Lung microvascular endothelial cell (primary cell): ENCODE measurements around the gene GTPBP3. TPM values are rescaled to one million over a fixed set of nuclear protein-coding genes. Genes with fewer than 3 reads are reported as not detected.
"Not testable (repeated sequence)": the region's sequence is repeated elsewhere in the genome, so short reads cannot be mapped to it uniquely, and the experiment has no call there.

Source experiments
- DNase-seq, 2 donors: peaks; one replicate each; pipeline versions ENCODE4 v3.0.0 to v3.0.0-alpha.2; 2010; ENCODE audit warnings: low read depth in 2 of 2
- total RNA-seq: library from RNA; depleted of rRNA; stranded (reverse); fragments of >200 nt; gene quantifications from 2 replicates; pipeline ENCODE4 v1.2.1, GENCODE V29; 2014

The GTPBP3 gene
- total RNA-seq = 5.0 and 6.3 TPM in 2 replicates

DNA sequence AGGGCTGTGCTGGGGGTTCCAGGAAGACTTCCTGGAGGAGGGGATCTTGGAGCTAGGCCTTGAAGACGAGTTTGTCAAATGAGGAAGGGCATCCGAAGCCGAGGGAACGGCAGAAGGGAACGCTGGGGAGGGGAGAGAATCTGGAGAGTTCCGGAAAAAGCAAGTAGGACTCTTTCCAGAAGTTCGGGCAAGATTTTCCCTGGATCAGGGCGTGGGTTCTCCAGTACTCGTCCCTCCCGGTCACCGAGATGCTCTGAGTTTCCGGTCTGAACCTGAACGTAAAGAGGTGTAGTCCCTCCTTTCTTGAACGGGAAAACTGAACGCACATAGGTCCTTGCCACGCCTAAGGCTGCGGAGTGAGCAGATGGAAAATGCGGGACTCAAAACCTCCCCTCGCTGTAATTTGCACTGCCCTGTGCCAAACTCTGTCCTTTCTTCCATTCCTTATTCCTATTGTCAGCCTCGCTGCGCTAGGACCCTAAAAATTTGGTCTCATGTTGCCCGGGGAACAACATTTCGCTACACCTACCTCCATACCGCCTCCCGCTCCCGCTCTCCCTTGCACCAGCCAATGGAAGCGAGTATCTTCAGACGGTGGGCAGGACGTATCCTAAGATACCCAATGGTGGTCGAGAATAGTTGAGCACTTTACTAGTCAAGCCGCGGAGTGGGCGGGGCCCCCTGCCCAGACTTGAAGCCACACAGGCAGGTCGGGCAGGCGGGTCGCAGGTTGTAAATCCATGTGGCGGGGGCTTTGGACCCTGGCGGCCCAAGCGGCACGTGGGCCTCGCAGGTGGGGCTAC is at the start of gene GTPBP3:
Gene GTPBP3 (plus strand): TSS at position 682 of the 803 bp plus-strand sequence. CDS start 59 bp downstream, at position 741.
- DNase-seq = peak; percentile 98 to 99

DNA sequence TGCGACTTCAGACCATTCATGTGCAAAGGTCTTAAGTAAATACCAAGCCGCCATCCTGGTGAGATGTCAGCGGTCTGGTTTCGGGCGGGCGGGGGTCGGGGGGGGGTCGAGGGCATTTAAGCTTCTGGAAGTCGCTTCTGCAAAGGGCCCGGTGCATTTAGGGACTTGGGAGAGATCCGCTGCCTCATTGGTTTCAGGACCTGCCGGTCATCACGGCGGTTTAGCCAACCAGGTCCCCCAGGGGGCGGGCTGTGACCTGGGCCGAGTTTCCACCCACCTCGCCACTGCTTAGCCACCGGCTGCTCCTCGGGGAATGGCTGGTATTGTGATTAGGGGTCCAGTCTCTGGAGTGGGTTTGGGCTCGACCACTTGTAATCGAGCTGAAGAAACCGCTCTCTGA is 47.9 kb upstream of the GTPBP3 start:
- peak; percentile 85 to 92 for DNase-seq

- peak; percentile 85 to 86 for DNase-seq
These were observed 44.9 kb upstream of the GTPBP3 start for GRCh38 chr19:17292301-17293074.

- DNase-seq = no peak
These were observed 43.7 kb upstream of the GTPBP3 start for GRCh38 chr19:17293605-17294004.

GRCh38 chr19:17294051-17294891 is 43.1 kb upstream of the GTPBP3 start:
- DNase-seq = peak; percentile 24 to 44

GRCh38 chr19:17295551-17295950 is 41.8 kb upstream of the GTPBP3 start:
- not testable (repeated sequence) for DNase-seq

- DNase-seq = peak; percentile 74 to 75
These were observed 41.1 kb upstream of the GTPBP3 start for GRCh38 chr19:17296273-17296672.

- no peak for DNase-seq
These were observed 40.4 kb upstream of the GTPBP3 start for GRCh38 chr19:17296976-17297375.

GRCh38 chr19:17300992-17301619 is 36.2 kb upstream of the GTPBP3 start:
- no peak for DNase-seq

- no peak for DNase-seq
These were observed 34.8 kb upstream of the GTPBP3 start for GRCh38 chr19:17302391-17303166.

- peak; percentile 96 to 97 for DNase-seq
These were observed 34.0 kb upstream of the GTPBP3 start, which contains the start of gene ABHD8 for GRCh38 chr19:17303167-17303939. TSS of gene ABHD8 (minus strand) at chr19:17303425. CDS start at chr19:17301616, 1,809 bp downstream.

- DNase-seq = no peak
These were observed 33.4 kb upstream of the GTPBP3 start for GRCh38 chr19:17303940-17304267.

DNA sequence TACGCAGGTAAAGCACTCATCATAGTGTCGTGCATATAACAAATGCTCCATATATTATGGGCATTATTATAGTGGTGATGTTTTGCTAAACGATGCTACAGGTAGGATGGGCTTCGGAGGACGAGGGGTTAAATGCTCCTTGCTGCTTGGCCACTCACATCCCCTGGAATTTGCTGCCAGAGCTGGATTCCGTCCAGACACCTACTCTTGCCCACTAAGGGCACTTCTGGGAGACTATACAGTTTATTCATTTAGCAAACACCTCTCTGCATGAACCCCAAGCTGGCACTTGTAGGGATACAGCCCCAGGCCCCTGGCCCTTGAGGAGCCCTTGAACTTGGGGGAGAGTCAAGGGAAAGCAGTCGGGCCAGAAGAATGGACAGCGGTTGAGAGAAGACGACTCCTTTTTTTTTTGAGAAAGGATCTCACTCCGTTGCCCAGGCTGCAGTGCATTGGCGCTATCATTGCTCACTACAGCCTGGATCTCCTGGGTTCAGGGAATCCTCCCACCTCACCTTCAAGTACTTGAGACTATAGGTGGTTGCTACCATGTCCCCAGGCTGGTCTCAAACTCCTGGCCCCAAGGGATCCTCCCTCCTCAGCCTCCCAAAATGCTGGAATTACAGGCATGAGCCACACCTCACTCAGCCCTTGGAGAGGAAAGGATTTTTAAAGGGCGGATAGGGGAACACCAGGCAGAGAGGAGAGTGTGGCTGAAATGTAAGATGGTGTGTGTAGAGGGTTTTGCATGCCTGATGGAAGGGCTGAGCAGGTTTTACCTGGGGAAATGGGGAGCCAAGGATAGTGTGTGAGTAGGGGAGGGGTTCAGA is 32.8 kb upstream of the GTPBP3 start:
- no peak for DNase-seq

GRCh38 chr19:17305216-17305516 is 32.2 kb upstream of the GTPBP3 start:
- DNase-seq = no peak

DNA sequence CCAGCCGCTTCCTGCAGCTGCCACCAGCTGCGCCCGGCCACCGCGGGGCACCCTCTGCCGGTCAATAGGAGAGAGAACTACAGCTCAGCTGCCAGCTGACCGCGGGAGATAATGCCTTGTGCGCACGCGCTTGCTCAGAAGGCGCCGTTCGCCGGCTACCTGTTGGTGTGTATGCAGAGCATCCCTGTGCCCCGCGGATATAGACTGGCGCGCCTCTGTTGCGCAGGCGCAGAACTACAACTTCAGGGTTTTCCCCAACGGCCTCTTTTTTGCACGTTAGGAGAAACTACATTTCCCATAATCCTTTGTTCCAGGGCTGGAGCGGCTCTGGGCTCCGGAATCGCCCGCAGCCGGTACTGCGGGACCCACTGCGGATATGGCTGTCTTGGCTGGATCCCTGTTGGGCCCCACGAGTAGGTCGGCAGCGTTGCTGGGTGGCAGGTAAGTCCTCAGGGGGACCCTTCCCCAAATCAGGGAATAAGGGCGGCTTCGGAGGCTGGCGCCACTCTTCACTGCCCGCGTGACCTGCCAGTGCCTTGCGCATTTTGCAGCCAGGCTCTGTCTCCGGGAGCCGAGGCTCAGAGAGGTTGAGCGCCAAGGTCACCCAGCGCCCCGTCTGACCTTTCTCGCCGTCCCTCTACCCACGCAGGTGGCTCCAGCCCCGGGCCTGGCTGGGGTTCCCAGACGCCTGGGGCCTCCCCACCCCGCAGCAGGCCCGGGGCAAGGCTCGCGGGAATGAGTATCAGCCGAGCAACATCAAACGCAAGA is 31.7 kb upstream of the GTPBP3 start, which contains the start of gene MRPL34:
Gene MRPL34 (plus strand): TSS at position 356 of the 768 bp plus-strand sequence. CDS start 21 bp downstream, at position 377.
- DNase-seq = peak; percentile 98 to 99

GRCh38 chr19:17306285-17306714 is 31.1 kb upstream of the GTPBP3 start:
- DNase-seq = no peak

GRCh38 chr19:17307876-17308377 is 29.4 kb upstream of the GTPBP3 start:
- DNase-seq = no peak
